Gastrocnemius medialis (tissue), 4 donors: ENCODE measurements around the gene POLD2. TPM values are rescaled to one million over a fixed set of nuclear protein-coding genes. Genes with fewer than 3 reads are reported as not detected.

Experiments used
- ATAC-seq, 2 donors: fragments of 150-250 bp; one replicate each; pipeline ENCODE4 v1.9.1; 2016
- DNase-seq, 2 donors: peaks; one replicate each; pipeline ENCODE4 v3.0.0-alpha.2; 2019
- H3K27ac ChIP-seq, 4 donors: fragments of 200-600 bp; sonication (generic); 1 replicate in 1 of 4; 2 replicates in 3 of 4; pipeline ENCODE4 v1.5.1; 2016 to 2018; ENCODE audit warnings: mild to moderate bottlenecking in 2 of 4, moderate library complexity in 1 of 4
- H3K27me3 ChIP-seq, 3 donors: fragments of 200-600 bp; sonication (generic) in 2 of 3; 1 replicate in 1 of 3; 2 replicates in 2 of 3; pipeline versions ENCODE4 v1.5.1 to v1.6.0; 2016 to 2019; ENCODE audit warnings: mild to moderate bottlenecking in 1 of 3, moderate library complexity in 1 of 3
- H3K36me3 ChIP-seq, 2 donors: fragments of 200-600 bp; sonication (generic) in 1 of 2; one replicate each; pipeline ENCODE4 v1.5.1; 2017 to 2018
- H3K4me1 ChIP-seq, 2 donors: fragments of 200-600 bp; sonication (generic) in 1 of 2; one replicate each; pipeline ENCODE4 v1.5.1; 2016 to 2017; ENCODE audit warnings: mild to moderate bottlenecking in 2 of 2
- H3K4me3 ChIP-seq, 4 donors: fragments of 200-600 bp; sonication (generic) in 3 of 4; 1 replicate in 1 of 4; 2 replicates in 3 of 4; pipeline ENCODE4 v1.5.1; 2016 to 2019; ENCODE audit warnings: mild to moderate bottlenecking in 2 of 4
- H3K9me3 ChIP-seq, 3 donors: fragments of 200-600 bp; sonication (generic) in 2 of 3; 1 replicate in 1 of 3; 2 replicates in 2 of 3; pipeline ENCODE4 v1.5.1; 2016 to 2019
- POLR2A ChIP-seq, 2 donors: fragments of 450-650 bp; IDR thresholded peaks; one replicate each; pipeline ENCODE4 v1.6.1; 2017; ENCODE audit warnings: antibody characterized with exemption in 2 of 2, mild to moderate bottlenecking in 2 of 2, moderate library complexity in 2 of 2
- in situ Hi-C, 4 donors: fragments of 200-750 bp; cut with MboI; loops; one replicate each; pipeline versions ENCODE4 v1.15.0 to v1.8.0; 2017; ENCODE audit warnings: low sequenced_read_pairs in 4 of 4
- intact Hi-C: fragments of 100-400 bp; cut with DNase I; formaldehyde crosslinking; loops from one replicate; pipeline ENCODE4 v1.15.1; 2023; ENCODE audit warnings: low total_unique reads
- total RNA-seq, 4 donors: library from RNA; depleted of rRNA; stranded (reverse); fragments of >200 nt; gene quantifications; one replicate each; pipeline versions ENCODE4 v1.1.0 to v1.2.3, GENCODE V29; 2016
- TF ChIP-seq, protein P1 (sequence below), 5 experiments: fragments of 450-650 bp in 3 of 5; fragments of 200-600 bp in 2 of 5; sonication (generic) in 2 of 5; IDR thresholded peaks in 4 of 5; conservative IDR thresholded peaks in 1 of 5; 1 replicate in 4 of 5; 2 replicates in 1 of 5; pipeline ENCODE4 v1.5.1; 2016 to 2019; ENCODE audit warnings: antibody characterized with exemption in 5 of 5, mild to moderate bottlenecking in 3 of 5, moderate library complexity in 3 of 5

Gene POLD2
- total RNA-seq, 4 donors from 2014 or later: 69.4 to 93.0 (median 77.7) TPM

DNA sequence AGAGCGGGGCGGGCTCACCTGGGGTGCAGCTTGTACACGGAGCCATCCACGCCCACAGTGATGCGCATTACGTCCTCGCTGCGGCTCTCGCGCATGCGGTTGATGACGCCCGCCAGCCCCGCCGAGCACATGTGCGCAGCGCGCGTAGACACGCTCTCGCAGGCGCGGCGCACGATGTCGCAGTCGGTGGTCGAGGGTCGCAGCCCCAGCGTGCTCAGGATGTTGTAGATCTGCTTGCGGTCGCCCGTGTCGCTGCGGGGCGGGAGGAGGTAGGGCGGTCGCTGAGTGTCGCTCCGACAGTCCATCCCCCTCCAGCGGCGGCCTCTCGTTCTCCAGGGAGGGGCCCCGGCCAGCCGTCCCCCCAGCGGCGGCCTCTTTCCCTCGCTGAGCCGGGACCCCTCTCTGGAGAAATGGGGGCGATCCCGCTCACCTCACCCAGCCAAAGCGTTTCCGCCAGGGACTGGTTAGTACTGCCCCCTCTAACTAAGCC is 22.2 kb upstream of the POLD2 start:
- Histone ChIP-seq H3K27me3 (peaks cover 2 to 20% (median 15%) of the 10 kb centered on the region in 3 donors), H3K4me3 (peak overlapping the region; percentile 27 to 48 (median 47)), H3K4me1 (no peaks in the 10 kb centered on the region), H3K36me3 (no peaks in the 10 kb centered on the region), H3K27ac (no peak overlapping the region), H3K9me3 (no peaks in the 10 kb centered on the region)
- intact Hi-C loops (no loop called here), in situ Hi-C loops (no loop called here)
- TF ChIP-seq, protein P1, sequence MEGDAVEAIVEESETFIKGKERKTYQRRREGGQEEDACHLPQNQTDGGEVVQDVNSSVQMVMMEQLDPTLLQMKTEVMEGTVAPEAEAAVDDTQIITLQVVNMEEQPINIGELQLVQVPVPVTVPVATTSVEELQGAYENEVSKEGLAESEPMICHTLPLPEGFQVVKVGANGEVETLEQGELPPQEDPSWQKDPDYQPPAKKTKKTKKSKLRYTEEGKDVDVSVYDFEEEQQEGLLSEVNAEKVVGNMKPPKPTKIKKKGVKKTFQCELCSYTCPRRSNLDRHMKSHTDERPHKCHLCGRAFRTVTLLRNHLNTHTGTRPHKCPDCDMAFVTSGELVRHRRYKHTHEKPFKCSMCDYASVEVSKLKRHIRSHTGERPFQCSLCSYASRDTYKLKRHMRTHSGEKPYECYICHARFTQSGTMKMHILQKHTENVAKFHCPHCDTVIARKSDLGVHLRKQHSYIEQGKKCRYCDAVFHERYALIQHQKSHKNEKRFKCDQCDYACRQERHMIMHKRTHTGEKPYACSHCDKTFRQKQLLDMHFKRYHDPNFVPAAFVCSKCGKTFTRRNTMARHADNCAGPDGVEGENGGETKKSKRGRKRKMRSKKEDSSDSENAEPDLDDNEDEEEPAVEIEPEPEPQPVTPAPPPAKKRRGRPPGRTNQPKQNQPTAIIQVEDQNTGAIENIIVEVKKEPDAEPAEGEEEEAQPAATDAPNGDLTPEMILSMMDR (IDR thresholded peaks at IDR 0.05 in 4 of 5, conservative IDR thresholded peaks at IDR 0.05 in 1 of 5): no peak
- TF ChIP-seq POLR2A (IDR thresholded peaks at IDR 0.05): no peak
- no peak for ATAC-seq
- no peak for DNase-seq

DNA sequence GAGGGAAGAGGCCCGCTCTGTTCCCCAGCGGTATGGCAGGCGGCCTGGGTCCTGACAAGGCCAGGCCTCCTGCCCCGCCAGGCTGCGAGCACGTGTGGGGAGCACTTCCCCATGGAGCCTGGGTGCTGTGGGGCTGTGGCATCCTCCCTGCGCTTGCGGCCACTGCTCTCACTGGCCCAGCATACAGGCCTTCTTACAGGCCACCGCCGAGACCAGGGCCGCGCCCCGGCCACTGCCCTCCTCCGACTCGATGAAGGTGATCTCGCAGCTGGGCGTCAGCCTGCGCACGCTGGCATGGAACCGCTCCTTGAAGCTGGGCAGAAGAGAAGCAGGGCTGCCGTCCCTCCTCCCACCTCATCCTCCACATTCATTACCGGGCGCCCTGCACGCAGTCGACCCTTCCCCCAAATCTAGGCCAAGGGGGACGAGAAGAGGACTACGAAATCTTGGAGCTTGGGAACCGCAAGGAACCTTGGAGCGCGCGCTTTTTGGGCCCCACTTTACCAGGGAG is 21.7 kb upstream of the POLD2 start:
- TF ChIP-seq, protein P1 (IDR thresholded peaks at IDR 0.05 in 4 of 5, conservative IDR thresholded peaks at IDR 0.05 in 1 of 5): no peak
- Histone ChIP-seq H3K27me3 (peaks cover 2 to 20% (median 15%) of the 10 kb centered on the region in 3 donors), H3K36me3 (no peaks in the 10 kb centered on the region), H3K27ac (no peak overlapping the region), H3K4me1 (no peaks in the 10 kb centered on the region), H3K9me3 (no peaks in the 10 kb centered on the region), H3K4me3 (peak overlapping the region in 3 of 4 donors; percentile 27 to 48 (median 48))
- intact Hi-C loops: no loop called here
- in situ Hi-C loops: no loop called here
- ATAC-seq (no peak), DNase-seq (no peak)

DNA sequence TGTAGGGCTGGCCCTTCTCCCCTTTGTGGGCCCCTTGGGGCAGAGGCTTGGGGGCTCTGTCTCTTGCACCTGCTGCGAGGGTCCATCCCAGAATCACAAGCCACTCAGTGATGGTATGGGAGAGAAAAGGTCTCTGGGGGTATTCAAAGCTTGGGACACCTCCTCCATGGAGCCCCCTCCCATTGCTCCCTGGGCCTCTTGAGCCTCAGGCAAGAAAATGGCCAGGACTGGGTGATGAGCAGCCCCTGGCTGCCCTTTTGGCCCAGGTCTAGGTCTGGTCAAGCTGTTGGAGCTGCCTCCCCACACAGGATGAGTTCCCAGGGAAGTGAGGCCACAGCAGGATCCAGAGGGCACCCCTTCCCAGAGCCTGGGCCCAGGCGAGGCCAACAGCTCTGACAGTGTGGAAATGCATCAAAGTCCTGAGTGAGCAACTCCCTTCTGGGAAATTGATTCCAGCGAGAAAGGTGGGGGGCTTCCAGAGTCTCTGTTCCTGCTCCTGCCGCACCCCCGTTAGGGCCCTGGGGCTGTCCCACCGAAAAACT is 21.1 kb upstream of the POLD2 start:
- intact Hi-C loops: no loop called here
- in situ Hi-C loops: no loop called here
- no peak for TF ChIP-seq POLR2A (IDR thresholded peaks at IDR 0.05)
- TF ChIP-seq, protein P1 (IDR thresholded peaks at IDR 0.05 in 4 of 5, conservative IDR thresholded peaks at IDR 0.05 in 1 of 5): no peak
- Histone ChIP-seq H3K4me3 (no peak overlapping the region), H3K36me3 (no peaks in the 10 kb centered on the region), H3K9me3 (no peaks in the 10 kb centered on the region), H3K27me3 (peaks cover 2 to 20% (median 15%) of the 10 kb centered on the region in 3 donors), H3K27ac (no peak overlapping the region), H3K4me1 (no peaks in the 10 kb centered on the region)
- ATAC-seq: no peak
- no peak for DNase-seq

DNA sequence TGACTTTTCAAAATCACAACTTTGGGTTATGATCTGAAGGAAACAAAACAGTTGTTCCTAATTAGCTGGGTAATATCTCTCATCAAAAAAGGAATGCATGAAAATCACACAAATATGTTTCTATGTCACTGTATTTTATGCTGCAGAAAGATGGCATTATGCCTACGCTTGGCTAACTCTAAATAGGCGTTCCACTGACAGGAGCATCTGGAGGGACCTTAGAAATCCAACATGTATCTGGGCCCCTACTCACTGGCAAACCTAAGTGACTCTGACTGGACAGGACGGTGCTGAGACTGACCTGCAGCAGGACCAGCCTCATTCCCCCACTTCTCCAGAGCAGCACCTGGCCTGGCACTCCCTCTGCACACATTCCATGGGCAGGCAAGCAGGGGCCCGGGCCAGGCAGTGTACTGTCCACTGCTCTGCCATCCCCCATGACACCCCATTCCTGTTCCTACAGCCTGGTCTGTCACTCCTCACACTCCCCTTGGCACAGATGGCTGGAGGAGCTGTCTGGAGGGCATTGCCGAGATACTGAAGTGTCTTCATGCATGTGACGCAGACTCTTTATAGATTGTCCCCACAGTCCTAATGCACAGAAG is 20.4 kb upstream of the POLD2 start:
- in situ Hi-C loops: no loop called here
- H3K4me3 ChIP-seq: no peak overlapping the region
- TF ChIP-seq, protein P1 (IDR thresholded peaks at IDR 0.05 in 4 of 5, conservative IDR thresholded peaks at IDR 0.05 in 1 of 5): no peak
- TF ChIP-seq POLR2A (IDR thresholded peaks at IDR 0.05): no peak
- ATAC-seq (no peak), DNase-seq (no peak)
- H3K27me3 ChIP-seq: peaks cover 2 to 20% (median 15%) of the 10 kb centered on the region in 3 donors
- H3K36me3 ChIP-seq: no peaks in the 10 kb centered on the region
- H3K4me1 ChIP-seq: no peaks in the 10 kb centered on the region
- no peaks in the 10 kb centered on the region for H3K9me3 ChIP-seq
- intact Hi-C loops: no loop called here
- no peak overlapping the region for H3K27ac ChIP-seq
